AG04449 (cell line): ENCODE data around the gene YBX2.

ENCODE experiments used
- CTCF ChIA-PET: fragments of 350-600 bp; formaldehyde crosslinking; extraction: SDS; loops from one replicate; lab custom pipeline; 2021; ENCODE audit warnings: antibody characterized with exemption; lab: Yijun Ruan, JAX
- POLR2A ChIA-PET: fragments of 400-600, 350-600 bp; formaldehyde crosslinking; extraction: SDS; loops from one replicate; lab custom pipeline; 2020; ENCODE audit warnings: antibody characterized with exemption, inconsistent platforms; lab: Yijun Ruan, JAX
- DNase-seq: peaks from one replicate; pipeline ENCODE4 v3.0.0-alpha.2; 2010; ENCODE audit warnings: low read depth, low spot score
- H3K4me3 ChIP-seq: 2 replicates; pipeline ENCODE4 v1.5.1; 2011; ENCODE audit warnings: low read depth, mild to moderate bottlenecking, control low read depth, low read length
- TF ChIP-seq, protein P1 (sequence below): IDR thresholded peaks from one replicate; pipeline ENCODE4 v1.5.1; 2011; ENCODE audit warnings: mild to moderate bottlenecking, moderate library complexity, low read length, control low read depth, inconsistent platforms; ENCODE audit not compliant: insufficient read depth; ENCODE audit errors: missing control alignments

Gene YBX2

DNA sequence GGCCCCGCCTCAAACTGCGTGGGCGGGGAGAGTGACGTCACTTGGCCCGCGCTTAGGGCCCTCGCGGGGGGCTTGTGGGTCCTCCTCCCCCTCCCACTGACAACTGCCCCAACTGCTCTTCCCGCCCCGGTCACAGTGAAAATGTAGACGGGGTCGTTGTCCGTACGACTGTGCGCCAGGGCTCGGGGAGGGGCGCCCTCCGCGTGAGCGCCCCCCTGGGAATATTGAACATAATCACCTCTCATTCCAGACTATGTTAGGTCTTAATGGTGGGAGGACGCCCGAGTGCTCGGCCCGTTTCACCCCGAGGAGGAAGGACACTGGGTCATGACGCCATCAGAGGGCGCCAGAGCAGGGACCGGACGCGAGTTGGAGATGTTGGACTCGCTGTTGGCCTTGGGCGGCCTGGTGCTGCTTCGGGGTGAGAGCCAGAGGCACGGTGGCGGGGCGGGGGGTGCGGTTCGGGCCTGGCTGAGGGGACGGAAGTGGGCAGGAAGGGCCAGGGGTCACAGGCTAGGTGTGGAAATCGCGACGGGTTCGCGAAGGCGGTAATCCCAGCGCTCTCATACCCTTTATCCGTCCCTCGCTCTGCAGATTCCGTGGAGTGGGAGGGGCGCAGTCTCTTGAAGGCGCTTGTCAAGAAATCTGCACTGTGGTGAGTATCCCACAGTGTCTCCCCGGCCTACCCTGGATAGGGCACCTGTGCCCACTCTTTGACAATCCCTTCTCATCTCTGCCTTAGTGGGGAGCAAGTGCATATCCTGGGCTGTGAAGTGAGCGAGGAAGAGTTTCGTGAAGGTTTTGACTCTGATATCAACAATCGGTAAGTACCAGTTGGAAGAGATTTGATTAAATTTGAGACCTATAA lies 42.0 kb downstream of the YBX2 start, which contains the start of gene ELP5:
Gene ELP5 (plus strand): TSS at position 40 of the 868 bp plus-strand sequence. CDS start 336 bp downstream, at position 376.
- peak; percentile 60 for DNase-seq
- POLR2A ChIA-PET = interaction anchor here (1.0 to 1.2 kb wide), 2 partner anchors 10 to 13 kb away, joined by 3 to 6 read pairs; partner anchors contain the start of gene PHF23
- TF ChIP-seq, protein P1, sequence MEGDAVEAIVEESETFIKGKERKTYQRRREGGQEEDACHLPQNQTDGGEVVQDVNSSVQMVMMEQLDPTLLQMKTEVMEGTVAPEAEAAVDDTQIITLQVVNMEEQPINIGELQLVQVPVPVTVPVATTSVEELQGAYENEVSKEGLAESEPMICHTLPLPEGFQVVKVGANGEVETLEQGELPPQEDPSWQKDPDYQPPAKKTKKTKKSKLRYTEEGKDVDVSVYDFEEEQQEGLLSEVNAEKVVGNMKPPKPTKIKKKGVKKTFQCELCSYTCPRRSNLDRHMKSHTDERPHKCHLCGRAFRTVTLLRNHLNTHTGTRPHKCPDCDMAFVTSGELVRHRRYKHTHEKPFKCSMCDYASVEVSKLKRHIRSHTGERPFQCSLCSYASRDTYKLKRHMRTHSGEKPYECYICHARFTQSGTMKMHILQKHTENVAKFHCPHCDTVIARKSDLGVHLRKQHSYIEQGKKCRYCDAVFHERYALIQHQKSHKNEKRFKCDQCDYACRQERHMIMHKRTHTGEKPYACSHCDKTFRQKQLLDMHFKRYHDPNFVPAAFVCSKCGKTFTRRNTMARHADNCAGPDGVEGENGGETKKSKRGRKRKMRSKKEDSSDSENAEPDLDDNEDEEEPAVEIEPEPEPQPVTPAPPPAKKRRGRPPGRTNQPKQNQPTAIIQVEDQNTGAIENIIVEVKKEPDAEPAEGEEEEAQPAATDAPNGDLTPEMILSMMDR = peak; percentile 24
- CTCF ChIA-PET = interaction anchor here (1.3 kb wide), 1 partner anchor 43 kb away, joined by 3 read pairs; no protein-coding TSS in a partner anchor
- peak within 1 kb of the TSS; percentile 88 for H3K4me3 ChIP-seq

DNA sequence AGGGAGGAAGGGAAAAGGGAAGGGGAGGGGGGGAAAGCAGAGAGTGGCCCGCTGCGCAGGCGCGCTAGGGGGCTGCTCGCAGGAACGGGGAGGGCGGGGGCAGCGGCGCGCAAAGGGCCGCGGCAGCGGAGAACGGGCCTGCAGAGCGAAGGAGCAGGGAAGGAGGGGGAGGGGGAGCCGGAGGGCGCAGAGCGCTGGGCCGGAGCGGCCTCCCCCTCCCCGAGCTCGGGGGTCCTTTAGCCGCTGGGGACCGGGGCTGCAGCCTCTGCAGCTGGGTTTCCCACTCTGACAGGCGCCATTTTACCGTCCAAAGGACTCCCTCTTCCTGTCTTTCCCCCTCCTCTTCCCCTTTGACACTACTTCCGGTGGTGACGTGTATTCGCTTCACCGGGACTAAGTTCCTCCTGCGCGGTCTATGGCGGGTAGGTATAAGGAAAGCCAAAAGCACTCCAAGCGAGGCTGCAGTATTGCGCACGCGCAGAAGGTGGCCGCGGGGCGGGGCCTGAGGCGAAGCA lies 42.7 kb downstream of the YBX2 start, which contains the start of gene CTDNEP1:
Gene CTDNEP1 (minus strand): TSS at position 74 of the 515 bp plus-strand sequence. CDS start 438 bp downstream, outside the sequence.
- ChIA-PET POLR2A (interaction anchor here (0.9 to 1.2 kb wide), 3 partner anchors 9 to 12 kb away, joined by 3 to 7 read pairs (median 6); partner anchors contain the start of genes GABARAP and PHF23), CTCF (interaction anchor here (0.8 to 1.3 kb wide), 5 partner anchors 11 to 309 kb away, joined by 3 to 5 read pairs (median 3); no protein-coding TSS in a partner anchor)
- DNase-seq = peak; percentile 99
- TF ChIP-seq, protein P1 = no peak
- H3K4me3 ChIP-seq = peak within 1 kb of the TSS; percentile 88

DNA sequence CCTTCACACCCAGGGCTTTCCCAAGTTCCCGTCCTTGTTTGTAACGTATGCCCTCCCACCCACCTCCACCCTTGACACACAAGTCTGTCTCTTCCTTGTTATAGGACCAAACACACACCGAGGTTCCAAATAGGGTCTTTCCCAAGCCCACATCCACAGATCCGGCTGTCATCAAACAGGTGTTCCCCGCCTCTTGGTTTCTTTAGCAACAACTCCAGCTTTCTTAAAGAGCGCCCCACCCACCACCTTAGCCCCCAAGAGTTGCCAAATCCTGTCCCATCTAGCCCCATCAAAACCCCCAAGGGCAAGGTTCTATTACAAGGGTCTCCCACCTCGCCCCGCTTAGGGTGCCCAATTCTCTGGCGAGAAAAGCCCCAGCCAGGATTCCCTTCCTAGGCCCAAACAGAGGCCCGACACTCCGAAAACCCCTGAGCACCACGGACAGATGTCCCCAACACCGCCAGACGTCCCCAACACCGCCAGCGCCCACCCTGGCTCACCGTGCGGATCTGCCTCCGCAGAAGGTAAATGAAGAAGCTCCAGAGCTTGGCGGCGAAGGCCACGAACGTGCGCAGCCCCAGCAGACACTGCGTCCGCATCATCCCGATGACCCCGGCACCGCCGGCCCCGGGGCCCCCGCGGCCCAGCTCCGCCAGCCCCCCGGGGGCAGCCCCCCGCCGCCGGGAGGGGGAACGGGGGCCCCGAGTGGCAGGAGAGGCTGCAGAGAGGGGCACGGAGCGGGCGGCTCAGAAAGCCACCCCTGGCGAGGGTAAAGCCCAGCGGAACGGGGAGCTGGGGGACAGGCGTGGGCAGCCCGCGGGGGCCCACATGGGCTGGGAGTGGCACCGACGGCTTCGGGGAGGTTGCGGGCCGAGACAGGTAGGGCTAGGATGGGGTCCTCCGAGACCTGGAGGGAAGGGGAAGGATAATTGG lies 43.5 kb downstream of the YBX2 start:
- CTCF ChIA-PET = interaction anchor here (0.8 to 1.3 kb wide), 5 partner anchors 10 to 310 kb away, joined by 3 to 5 read pairs (median 3); no protein-coding TSS in a partner anchor
- POLR2A ChIA-PET = interaction anchor here (0.9 to 1.5 kb wide), 4 partner anchors 8 to 12 kb away, joined by 3 to 7 read pairs (median 5); partner anchors contain the start of genes GABARAP and PHF23
- DNase-seq = no peak
- H3K4me3 ChIP-seq = peak overlapping the region; percentile 88
- TF ChIP-seq, protein P1 = no peak

DNA sequence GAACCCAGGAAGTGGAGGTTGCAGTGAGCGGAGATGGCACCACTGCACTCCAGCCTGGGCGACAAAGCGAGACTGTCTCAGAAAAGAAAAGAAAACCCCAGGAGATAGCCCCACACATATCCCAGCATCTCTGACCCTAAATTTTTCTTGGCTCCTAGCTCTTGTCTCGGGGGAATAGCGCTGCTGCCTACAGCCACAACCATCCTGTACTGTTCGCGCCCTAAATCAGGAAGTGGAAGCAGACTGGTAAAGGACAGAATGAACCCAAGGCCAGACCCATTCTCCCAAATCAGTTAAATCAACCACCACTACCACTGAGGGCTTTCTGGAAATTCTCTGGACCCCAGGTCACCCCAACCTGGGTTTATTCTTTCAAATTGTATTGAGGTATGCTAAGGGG lies 44.6 kb downstream of the YBX2 start:
- DNase-seq = no peak
- peak overlapping the region; percentile 88 for H3K4me3 ChIP-seq
- ChIA-PET CTCF (interaction anchor here (1.5 to 1.6 kb wide), 2 partner anchors 46 to 204 kb away, joined by 4 to 5 read pairs; no protein-coding TSS in a partner anchor), POLR2A (interaction anchor here (1.5 kb wide), 1 partner anchor 9 kb away, joined by 4 read pairs; no protein-coding TSS in a partner anchor)
- TF ChIP-seq, protein P1 = no peak

DNA sequence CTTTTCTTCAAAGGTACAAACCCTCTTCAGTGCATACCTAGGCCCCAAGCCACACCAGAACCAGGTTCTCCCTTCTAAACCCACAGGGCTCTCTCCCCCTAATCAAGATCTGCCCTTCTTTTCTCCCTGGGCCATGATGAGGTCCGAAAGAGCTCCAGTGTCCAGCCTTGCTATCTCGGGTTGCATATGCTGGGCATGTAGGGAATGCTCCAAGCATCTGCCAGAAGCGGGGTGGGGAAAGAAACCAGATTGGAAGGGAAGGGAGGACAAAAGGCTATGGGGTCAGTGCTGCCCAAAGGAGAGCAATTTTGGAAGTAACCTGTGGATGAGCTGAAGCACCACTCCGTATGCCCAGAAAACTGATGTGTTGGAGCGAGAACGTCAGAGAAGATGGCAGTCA lies 45.2 kb downstream of the YBX2 start:
- TF ChIP-seq, protein P1 = no peak
- no peak for DNase-seq
- ChIA-PET POLR2A (interaction anchor here (1.5 kb wide), 1 partner anchor 8 kb away, joined by 4 read pairs; no protein-coding TSS in a partner anchor), CTCF (interaction anchor here (1.0 to 1.6 kb wide), 3 partner anchors 47 to 204 kb away, joined by 4 to 5 read pairs (median 4); partner anchors contain the start of gene KCTD11)
- H3K4me3 ChIP-seq = no peak overlapping the region
